Breast epithelium (tissue), 4 donors: Measurements from ENCODE around the gene GRAMD2A. TPM values are rescaled to one million over a fixed set of nuclear protein-coding genes. Genes with fewer than 3 reads are reported as not detected.

Source experiments
- DNase-seq, 2 donors: peaks; one replicate each; pipeline ENCODE4 v3.0.0-alpha.2; 2019; ENCODE audit warnings: low spot score in 2 of 2
- H3K27ac ChIP-seq, 2 donors: fragments of 200-600 bp; sonication (generic) in 1 of 2; one replicate each; pipeline ENCODE4 v1.5.1; 2016 to 2019; ENCODE audit warnings: mild to moderate bottlenecking in 1 of 2
- H3K27me3 ChIP-seq, 2 donors: fragments of 200-600 bp; sonication (generic) in 1 of 2; one replicate each; pipeline versions ENCODE4 v1.5.1 to v1.6.0; 2017 to 2019; ENCODE audit warnings: control low read depth in 1 of 2, mild to moderate bottlenecking in 1 of 2
- H3K36me3 ChIP-seq: fragments of 200-600 bp; one replicate; pipeline ENCODE4 v1.5.1; 2019
- H3K4me1 ChIP-seq, 2 donors: fragments of 200-600 bp; sonication (generic); one replicate each; pipeline ENCODE4 v1.5.1; 2016 to 2019; ENCODE audit warnings: control low read depth in 1 of 2
- H3K4me3 ChIP-seq, 3 donors: fragments of 200-600 bp; sonication (generic); 1 replicate in 2 of 3; 2 replicates in 1 of 3; pipeline ENCODE4 v1.5.1; 2016 to 2019; ENCODE audit warnings: mild to moderate bottlenecking in 3 of 3, moderate library complexity in 2 of 3
- H3K9me3 ChIP-seq, 2 donors: fragments of 200-600 bp; sonication (generic) in 1 of 2; one replicate each; pipeline ENCODE4 v1.5.1; 2016 to 2019; ENCODE audit warnings: control low read depth in 1 of 2
- POLR2A ChIP-seq: fragments of 450-650 bp; IDR thresholded peaks from one replicate; pipeline ENCODE4 v1.6.1; 2016; ENCODE audit warnings: antibody characterized with exemption, mild to moderate bottlenecking, moderate library complexity
- POLR2AphosphoS5 ChIP-seq, 3 donors: sonication (generic); formaldehyde crosslinking; IDR thresholded peaks; one replicate each; pipeline ENCODE4 v1.6.1; 2017; ENCODE audit warnings: antibody characterized with exemption in 3 of 3
- intact Hi-C: fragments of 100-400 bp; cut with DNase I; formaldehyde crosslinking; loops from one replicate; pipeline ENCODE4 v1.15.1; 2023; ENCODE audit warnings: low total_unique reads
- total RNA-seq, 3 donors: library from RNA; depleted of rRNA; stranded (reverse); fragments of >200 nt; gene quantifications; one replicate each; pipeline ENCODE4 v1.1.0, GENCODE V29; 2016
- TF ChIP-seq, protein P1 (sequence below), 3 donors: fragments of 450-650 bp; IDR thresholded peaks; one replicate each; pipeline ENCODE4 v1.5.1; 2016 to 2017; ENCODE audit warnings: antibody characterized with exemption in 3 of 3, mild to moderate bottlenecking in 3 of 3, moderate library complexity in 3 of 3

Gene GRAMD2A
- total RNA-seq, 3 donors from 2014 or later, result 0.16 to 52.5 (median 18.7) TPM

DNA sequence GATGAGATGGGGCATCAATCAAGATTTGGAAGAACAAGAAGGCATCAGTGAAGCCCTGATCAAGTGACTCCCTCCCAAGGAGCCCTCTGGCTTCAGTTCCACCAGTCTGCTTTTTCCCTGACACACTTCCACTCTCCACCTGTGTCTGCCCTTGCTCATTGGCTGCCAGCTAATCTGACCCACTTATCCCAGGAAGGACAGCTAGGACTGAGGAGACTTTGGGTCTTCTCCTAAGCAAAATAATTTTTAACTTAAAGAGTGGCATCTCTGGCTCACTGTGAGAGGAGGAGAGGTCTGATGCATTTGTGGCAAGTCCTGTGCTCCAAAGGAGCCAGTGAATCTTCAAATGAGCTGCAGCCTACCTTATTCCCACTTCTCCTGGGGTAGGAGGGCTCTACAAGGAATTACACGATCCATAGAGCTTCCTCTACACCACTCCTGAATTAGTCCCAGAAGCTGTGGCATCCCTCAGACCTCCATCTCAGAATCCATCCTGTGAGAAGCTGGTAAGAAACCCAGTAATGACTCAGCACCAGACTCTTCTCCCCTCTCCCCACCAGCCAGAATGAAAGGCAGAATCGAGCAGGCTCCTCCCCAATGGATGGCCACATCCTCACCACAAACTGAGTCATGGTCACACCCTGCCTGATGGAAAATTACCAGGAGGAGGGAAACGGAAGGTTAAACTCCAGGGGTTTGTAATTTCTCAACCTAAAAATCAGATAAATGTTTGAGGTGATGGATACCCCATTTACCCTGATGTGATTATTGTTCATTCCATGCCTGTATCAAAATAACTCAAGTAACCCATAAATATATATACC, 39.7 kb upstream of the GRAMD2A start:
- Histone ChIP-seq H3K36me3 (no peaks in the 10 kb centered on the region), H3K4me1 (peaks cover 4 to 6% of the 10 kb centered on the region in 2 donors), H3K27me3 (no peaks in the 10 kb centered on the region), H3K4me3 (peak overlapping the region in 2 of 3 donors; percentile 25 to 52), H3K27ac (peak overlapping the region; percentile 80 to 88), H3K9me3 (no peaks in the 10 kb centered on the region)
- intact Hi-C loops, result loop anchor here (5.0 kb wide), 1 partner anchor 605 kb away; no protein-coding TSS in a partner anchor
- TF ChIP-seq, protein P1, sequence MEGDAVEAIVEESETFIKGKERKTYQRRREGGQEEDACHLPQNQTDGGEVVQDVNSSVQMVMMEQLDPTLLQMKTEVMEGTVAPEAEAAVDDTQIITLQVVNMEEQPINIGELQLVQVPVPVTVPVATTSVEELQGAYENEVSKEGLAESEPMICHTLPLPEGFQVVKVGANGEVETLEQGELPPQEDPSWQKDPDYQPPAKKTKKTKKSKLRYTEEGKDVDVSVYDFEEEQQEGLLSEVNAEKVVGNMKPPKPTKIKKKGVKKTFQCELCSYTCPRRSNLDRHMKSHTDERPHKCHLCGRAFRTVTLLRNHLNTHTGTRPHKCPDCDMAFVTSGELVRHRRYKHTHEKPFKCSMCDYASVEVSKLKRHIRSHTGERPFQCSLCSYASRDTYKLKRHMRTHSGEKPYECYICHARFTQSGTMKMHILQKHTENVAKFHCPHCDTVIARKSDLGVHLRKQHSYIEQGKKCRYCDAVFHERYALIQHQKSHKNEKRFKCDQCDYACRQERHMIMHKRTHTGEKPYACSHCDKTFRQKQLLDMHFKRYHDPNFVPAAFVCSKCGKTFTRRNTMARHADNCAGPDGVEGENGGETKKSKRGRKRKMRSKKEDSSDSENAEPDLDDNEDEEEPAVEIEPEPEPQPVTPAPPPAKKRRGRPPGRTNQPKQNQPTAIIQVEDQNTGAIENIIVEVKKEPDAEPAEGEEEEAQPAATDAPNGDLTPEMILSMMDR (IDR thresholded peaks at IDR 0.05), result no peak
- TF ChIP-seq POLR2AphosphoS5 (IDR thresholded peaks at IDR 0.05), result peak in 2 of 3 donors; percentile 41 to 72
- no peak for TF ChIP-seq POLR2A
- peak in 1 of 2 donors; percentile 71 for DNase-seq

DNA sequence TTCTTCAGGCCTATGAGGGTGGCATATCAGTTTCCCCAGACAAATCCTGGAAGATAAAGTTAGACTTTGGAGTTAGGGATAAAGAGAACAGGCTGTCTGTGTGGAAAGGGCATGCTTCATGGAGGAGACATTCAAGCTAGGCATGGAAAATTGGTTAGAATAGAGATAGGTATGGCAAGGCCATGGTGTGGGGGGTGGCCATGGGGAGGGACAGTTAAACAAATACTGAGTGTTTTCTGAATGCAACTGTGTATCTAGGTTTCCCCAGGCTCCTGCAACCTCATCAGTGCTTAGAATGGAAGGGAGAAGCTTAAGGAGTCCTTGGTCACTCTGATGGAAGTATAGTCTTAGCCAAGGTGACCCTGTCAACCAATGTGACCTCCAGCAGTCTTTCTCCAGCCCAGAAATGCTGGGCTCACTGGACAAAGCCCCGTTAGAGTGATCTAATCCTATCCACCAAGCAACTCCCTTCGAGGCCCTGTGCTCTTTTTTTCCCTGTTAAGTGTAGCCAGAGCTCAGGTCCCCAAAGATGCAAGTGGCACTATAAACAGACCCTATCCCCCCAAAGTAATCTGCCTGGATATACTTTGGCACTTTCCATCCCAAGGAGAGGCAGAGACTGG, 38.9 kb upstream of the GRAMD2A start:
- no peak for DNase-seq
- Histone ChIP-seq H3K27me3 (no peaks in the 10 kb centered on the region), H3K4me1 (peaks cover 4 to 8% of the 10 kb centered on the region in 2 donors), H3K36me3 (no peaks in the 10 kb centered on the region), H3K9me3 (no peaks in the 10 kb centered on the region), H3K27ac (peak overlapping the region; percentile 80 to 88), H3K4me3 (peak overlapping the region in 2 of 3 donors; percentile 25 to 52)
- intact Hi-C loops, result loop anchor here (5.0 kb wide), 1 partner anchor 604 kb away; no protein-coding TSS in a partner anchor
- no peak for TF ChIP-seq POLR2AphosphoS5 (IDR thresholded peaks at IDR 0.05)
- TF ChIP-seq, protein P1 (IDR thresholded peaks at IDR 0.05), result no peak
- no peak for TF ChIP-seq POLR2A

DNA sequence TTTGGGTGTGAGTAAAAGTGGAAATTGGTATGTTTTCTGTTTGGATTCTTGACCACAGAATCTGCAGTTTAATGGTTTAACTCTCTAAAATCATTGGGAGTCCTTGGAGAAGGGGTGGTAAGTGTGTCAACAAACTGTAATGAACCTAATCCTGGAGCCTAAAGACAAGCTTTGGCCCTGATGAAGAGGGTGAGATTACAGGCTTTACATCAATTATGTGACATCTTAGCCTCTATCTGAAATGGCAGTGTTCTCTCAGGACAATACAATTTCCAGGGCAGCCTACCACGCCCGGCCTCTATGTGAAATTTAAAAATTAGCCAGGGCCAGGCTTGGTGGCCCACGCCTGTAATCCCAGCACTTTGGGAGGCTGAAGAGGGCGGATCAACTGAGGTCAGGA, 37.7 kb upstream of the GRAMD2A start:
- no peak for DNase-seq
- Histone ChIP-seq H3K4me1 (peaks cover 4 to 8% of the 10 kb centered on the region in 2 donors), H3K27ac (no peak overlapping the region), H3K4me3 (no peak overlapping the region), H3K36me3 (no peaks in the 10 kb centered on the region), H3K27me3 (no peaks in the 10 kb centered on the region), H3K9me3 (no peaks in the 10 kb centered on the region)
- TF ChIP-seq POLR2AphosphoS5 (IDR thresholded peaks at IDR 0.05), result no peak
- intact Hi-C loops, result loop anchor here (5.0 kb wide), 1 partner anchor 603 kb away; no protein-coding TSS in a partner anchor

DNA sequence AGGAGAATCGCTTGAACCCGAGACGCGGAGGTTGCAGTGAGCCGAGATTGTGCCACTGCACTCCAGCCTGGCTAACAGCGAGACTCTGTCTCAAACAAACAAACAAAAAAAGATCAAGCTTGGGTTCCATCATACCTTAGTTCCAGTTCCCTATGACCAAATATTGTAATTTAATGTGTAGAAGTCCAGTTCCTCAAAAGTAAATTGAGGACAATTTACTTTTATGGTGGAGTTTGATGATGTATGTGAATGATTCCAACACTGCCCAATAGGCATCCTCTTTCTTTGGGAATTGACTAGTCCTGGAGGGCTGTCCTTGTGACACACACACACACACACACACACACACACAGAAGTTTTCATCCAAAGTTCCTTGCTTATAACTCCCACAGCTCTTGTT, 36.2 kb upstream of the GRAMD2A start:
- intact Hi-C loops, result no loop called here
- H3K27ac ChIP-seq, result no peak overlapping the region
- no peaks in the 10 kb centered on the region for H3K36me3 ChIP-seq
- TF ChIP-seq, protein P1 (IDR thresholded peaks at IDR 0.05), result no peak
- TF ChIP-seq POLR2A (no peak), POLR2AphosphoS5 (IDR thresholded peaks at IDR 0.05) (no peak)
- no peaks in the 10 kb centered on the region for H3K27me3 ChIP-seq
- DNase-seq, result no peak
- H3K4me1 ChIP-seq, result peaks cover 4 to 8% of the 10 kb centered on the region in 2 donors
- H3K4me3 ChIP-seq, result no peak overlapping the region
- H3K9me3 ChIP-seq, result no peaks in the 10 kb centered on the region

DNA sequence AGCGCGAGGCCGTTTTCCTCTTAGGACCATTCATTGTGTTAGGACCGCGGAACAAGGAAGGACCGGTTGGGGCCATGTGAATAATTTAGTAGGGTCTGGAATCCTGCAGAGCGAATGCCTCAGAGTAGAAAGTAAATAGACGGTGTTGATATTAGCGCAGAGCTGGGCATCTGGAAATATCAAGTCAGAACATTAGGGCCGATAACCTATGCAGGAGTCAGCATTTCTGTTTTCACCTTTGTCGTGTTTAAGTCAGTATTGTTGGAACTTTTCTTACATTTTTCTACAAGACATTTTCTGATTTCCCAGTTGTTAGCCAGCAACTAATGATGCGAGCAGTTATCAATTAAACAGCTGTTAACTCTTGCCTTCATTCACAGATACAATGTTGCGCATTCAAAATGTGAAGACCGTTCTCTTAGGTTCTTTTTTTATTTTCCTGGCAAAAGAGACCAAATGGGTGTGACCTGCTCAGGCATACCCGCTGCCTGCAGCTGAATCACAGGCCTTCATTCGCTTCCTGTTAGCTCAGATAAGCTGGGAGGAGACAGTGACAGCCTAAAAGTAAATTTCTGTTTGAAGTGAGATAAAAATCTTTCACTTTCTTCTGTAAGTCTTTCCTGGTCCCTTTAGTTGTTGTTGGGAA, 34.4 kb upstream of the GRAMD2A start:
- intact Hi-C loops, result no loop called here
- Histone ChIP-seq H3K27me3 (no peaks in the 10 kb centered on the region), H3K27ac (peak overlapping the region; percentile 94 to 98), H3K36me3 (no peaks in the 10 kb centered on the region), H3K4me3 (peak overlapping the region; percentile 80 to 92 (median 88)), H3K9me3 (no peaks in the 10 kb centered on the region), H3K4me1 (peaks cover 1 to 16% of the 10 kb centered on the region in 2 donors)
- DNase-seq, result no peak
- no peak for TF ChIP-seq POLR2AphosphoS5 (IDR thresholded peaks at IDR 0.05)
- TF ChIP-seq, protein P1 (IDR thresholded peaks at IDR 0.05), result no peak
- TF ChIP-seq POLR2A, result no peak
